ENCODE results near the gene CSNK1A1L.

The CSNK1A1L gene

DNA sequence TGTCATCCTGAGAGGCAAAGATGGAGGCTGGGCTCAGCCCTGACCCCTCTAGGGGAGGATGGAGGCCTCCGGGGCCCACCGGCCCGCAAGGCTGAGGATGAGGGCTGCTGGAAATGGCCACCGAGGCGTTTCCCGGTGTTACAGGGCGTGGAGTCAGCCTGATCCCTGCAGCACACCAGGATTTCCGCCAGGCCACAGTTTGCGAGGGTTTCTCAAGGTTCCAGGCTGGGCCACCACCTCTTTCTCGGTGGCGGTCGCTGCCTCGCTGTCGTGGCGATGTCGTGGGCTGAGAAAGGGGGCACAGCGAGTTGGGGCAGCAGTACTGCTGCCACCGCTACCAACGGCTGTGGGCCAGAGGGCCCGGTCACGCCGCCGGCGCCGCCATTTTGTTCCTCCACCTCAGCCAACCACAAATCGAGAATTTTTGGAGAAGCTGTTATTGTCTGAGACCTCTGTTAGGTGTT lies at the start of gene CSNK1A1L:
Gene CSNK1A1L (minus strand): TSS at position 414 of the 464 bp plus-strand sequence. CDS start 408 bp downstream, at position 6.
- no peak for DNase-seq

- DNase-seq: no peak
These were observed 43.9 kb upstream of the CSNK1A1L start for GRCh38 chr13:37149380-37149779.

DNA sequence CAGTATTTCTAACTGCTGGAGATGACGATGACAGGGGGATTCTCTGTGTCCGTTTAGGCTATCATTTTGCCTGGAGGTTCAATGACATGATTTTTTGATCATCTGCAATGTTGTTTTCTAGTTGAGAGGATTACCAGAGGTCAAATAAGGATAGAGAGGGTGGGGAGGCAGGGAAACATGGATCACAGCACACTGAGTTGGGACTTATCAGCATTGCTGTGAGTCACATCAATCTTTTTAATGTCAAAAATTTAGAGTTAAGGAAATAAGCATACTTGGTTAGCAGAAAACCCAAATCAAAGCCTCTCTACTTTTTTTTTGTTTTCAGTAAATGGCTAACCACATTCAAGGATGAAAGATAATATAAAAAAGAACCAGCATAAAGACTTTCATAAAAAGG lies 43.0 kb upstream of the CSNK1A1L start:
- no peak for DNase-seq

DNA sequence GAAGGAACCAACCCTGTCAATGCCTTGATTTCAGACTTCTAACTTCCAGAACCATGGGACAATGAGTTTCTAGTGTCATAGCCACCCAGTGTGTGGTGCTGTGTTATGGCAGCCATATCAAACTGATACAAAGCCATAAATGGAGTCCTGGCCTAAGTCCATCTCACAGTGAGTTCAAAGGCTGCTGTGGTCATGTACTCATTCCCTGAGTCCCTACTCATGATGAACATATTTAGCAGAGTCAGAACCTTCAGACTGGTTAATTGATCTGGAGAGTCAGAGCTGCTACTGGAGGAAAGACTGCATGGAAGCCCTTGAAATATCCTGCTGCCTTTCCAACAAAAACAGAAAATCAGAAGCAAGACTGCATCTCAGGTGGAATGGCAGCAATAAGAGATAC lies 39.2 kb upstream of the CSNK1A1L start:
- DNase-seq: no peak

DNA sequence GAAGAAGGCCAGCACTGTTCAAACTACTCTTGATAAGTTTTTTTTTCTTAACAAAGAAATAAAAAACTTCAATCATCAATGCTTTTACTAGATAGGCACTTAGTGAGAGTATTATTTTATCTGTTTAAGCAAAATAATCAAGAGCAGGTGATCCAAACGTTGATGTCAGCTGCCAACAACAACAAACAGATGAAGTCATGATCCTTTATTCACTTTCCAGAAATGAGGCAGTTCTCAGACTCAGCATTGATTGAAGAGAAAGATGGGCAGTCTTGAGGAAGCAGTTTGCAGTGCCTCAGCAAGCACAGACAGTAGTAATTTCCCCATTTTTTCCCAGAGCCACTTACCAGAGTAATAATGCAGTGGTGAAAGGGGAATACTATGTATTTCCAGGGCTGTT lies 38.4 kb upstream of the CSNK1A1L start:
- DNase-seq: no peak

GRCh38 chr13:37142877-37143276 lies 37.4 kb upstream of the CSNK1A1L start:
- DNase-seq: no peak

- no peak for DNase-seq
These were observed 35.5 kb upstream of the CSNK1A1L start for GRCh38 chr13:37141011-37141410.

DNA sequence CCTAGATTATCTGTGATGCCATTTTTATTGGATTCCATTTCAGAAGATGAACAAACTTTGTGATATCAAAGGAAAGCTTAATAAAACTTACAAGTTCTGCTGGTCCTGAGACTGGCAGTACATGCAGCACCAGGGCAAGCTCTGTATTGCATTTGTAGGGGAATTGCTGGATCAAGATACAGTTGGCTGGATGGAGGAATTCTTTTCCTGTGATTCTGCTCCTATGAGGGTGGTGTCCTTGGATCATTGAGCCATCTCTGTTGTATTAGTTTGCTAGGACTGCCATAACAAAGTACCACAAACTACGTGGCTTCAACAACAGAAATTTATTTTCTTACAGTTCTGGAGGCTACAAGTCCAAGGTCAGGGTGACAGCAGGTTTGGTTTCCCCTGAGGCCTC lies 33.9 kb upstream of the CSNK1A1L start:
- DNase-seq: no peak

DNA sequence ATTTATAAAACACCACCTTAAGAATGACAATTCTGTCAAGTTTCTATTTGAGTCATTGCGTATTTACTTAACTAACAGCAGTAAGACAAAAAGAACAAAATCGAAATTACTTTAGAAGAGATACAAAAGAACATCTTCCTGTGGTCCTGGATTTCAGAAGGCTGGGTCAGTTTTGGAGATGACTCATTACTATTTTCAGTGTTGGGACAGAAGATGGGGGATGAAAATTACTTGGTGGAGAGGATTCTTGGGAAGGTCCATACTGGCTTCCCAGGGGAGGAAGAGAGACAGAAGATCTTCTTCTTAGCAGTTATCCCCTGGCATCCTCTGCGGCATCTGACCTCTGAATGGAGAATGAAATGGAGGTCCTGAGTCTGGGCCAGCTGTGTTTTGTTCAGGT lies 33.5 kb upstream of the CSNK1A1L start:
- DNase-seq: no peak

GRCh38 chr13:37138169-37138568 lies 32.7 kb upstream of the CSNK1A1L start:
- DNase-seq: no peak

- DNase-seq: no peak
These were observed 31.2 kb upstream of the CSNK1A1L start for GRCh38 chr13:37136633-37137032.

DNA sequence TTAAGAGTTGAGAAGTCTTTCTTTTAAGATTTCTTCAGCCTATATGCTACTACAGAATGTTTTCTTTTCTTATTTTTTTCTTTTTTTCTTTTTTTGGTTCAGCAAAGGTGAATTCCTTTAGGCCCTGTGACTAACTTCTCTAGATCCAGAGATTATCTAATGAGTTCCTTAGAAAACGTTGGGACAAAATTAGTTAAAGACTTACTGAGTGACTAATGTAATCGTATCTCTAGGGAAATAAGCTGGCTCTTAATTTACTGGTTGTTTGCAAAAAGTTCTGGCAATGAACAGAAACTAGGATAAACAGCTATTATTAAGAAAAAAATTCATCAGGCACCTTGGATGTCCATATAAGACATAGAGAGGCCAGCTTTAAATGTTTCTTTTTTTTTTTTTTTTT lies 30.7 kb upstream of the CSNK1A1L start:
- DNase-seq: no peak

DNA sequence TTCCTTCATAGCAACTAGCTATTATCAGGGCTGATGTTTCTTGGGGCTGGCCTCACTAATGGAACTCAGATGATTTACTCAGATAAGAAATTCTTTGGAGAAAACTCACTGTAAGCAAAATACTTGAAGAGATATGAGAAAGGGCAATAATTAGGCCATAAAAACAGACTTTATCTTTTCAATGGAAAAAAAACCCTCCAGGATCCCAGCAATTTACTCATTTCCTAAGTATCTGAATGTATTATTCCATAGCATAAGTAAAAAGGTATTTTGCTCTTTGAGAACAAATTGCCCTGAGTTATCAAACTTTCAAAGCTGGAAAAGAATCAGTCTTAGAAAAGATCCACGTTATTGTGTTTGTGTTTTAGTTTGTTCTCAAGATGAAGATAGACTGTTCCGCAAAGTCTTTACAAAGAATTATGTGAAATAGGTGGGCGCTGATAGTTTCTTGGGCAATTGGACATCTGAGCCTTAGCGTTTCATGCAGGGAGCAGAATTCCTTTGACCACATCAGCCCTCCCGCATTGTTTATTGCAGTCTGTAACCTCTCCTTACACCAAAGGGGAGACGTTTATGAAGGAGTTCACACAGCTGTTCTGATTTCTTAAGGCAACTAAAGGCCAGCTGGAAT lies 29.1 kb upstream of the CSNK1A1L start:
- no peak for DNase-seq

DNA sequence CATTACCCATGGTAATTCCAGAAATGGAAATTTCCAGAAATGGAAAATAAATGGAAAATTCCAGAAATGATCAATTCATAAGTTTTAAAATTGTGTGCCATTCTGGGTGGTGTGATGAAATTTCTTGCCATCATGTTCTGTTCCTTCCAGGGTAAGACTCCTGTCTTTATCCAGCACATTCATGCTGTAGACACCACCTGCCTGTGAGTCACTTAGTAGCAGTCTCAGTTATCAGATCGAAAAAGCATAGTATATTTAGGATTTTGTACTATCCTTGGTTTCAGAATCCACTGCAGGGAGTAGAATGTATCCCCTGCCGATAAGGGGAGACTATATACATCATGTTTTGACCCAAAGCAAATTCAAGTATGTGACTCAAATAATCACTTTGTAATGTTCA lies 26.7 kb upstream of the CSNK1A1L start:
- no peak for DNase-seq

DNA sequence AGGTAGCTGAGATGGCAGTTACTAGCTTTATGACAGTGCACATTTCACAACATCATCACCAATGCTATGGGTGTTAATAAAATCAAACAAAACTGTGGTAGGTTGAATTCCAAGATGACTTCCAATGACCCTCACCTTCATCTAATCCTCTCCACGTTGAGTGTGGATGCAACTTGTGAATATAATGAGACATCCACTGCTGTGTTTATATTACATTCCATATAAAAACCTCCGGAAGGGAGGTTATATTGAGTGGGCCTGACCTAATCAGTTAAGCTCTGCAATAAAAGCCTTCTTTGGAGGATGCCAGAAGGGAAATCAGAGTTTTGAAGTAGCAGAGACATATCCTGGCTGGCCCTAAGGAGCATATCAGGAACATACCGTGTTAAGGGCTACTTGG lies 25.6 kb upstream of the CSNK1A1L start:
- DNase-seq: no peak

GRCh38 chr13:37129866-37130265 lies 24.4 kb upstream of the CSNK1A1L start:
- DNase-seq: no peak

DNA sequence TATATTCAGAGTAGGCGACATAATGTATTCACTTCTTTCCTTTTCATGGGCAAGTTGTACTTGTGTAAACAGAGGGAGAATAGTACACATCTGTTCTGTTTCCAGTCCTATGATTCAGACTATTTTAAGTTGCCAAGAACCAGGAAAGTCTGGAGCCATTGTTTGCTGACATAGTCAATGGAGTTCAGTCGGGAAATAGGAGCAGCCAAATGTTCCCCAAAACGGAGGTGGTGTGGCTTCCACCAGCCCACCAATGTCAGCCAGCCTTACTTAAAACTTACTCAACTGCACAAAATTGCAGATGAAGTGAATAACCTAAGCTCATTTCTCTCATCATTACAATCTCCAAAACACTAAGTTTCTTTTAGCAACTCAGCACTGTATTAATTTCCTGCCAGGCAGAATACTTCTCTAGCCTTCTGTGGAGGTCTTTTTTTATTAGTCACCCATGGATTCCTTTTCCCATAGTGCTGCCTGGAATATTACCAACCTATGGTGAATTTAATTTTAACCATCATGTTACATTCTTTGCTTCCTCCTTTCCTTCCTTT lies 22.3 kb upstream of the CSNK1A1L start:
- peak; percentile 56 for DNase-seq

- DNase-seq: no peak
These were observed 17.9 kb upstream of the CSNK1A1L start for GRCh38 chr13:37123337-37123736.

DNA sequence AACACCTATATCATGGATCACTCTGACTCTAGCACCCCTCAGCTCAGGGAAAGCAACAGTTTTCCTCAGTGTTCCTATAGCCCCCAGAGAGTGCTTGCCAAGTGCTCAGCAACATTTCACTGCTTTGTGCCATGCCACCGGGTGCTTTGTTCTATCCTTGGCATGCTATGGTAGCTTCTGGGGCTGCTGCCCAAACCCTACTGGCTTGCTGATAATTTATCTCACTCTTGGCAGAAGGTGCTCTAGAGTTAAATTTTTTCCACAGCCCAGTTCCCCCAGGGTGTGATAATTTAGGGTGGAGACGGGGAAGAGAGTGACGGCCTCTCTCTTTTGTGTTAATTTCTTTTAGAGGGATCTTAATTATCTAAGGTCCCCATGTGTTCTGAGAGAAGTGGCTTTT lies 12.6 kb upstream of the CSNK1A1L start:
- DNase-seq: no peak

DNA sequence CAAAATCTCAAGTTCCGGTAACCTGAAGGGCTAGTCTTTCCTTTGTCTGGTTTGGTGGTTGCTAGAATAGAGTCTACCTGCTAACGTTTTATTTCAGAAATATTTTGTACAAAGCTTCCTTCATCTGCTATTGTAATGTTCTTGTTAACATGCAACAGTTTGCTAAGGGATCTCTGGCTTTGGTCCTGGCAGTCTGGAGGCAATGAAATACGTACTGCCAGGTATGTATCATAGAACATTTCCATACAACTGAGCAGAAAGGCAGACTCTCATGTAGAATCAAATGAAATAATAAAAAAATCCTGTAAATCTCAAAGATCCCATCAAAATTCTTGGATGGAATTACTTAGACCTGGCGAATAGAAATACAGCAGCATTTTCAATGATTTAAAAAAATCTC lies 8.8 kb upstream of the CSNK1A1L start:
- no peak for DNase-seq

- DNase-seq: no peak
These were observed 8.1 kb upstream of the CSNK1A1L start for GRCh38 chr13:37113534-37113933.

GRCh38 chr13:37109051-37109678 lies 3.7 kb upstream of the CSNK1A1L start:
- no peak for DNase-seq

DNA sequence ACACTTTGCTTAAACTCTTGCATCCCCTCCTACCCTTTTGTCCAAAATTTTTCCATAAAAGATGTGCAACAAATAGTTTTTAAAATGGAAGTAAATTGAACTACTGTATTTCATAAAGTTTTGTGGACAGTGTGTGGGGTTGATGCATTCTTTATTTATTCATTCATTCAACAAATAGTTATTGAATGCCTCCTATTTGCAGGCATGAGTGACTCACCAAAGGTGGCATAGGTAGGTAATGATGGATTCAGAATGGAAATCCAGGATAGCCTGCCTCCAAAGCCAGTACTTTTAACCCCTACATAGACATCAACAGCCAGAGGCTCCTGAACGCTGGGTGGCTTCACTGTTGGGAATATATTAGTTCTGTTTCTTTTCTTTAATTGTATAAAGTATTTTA lies 2.4 kb upstream of the CSNK1A1L start:
- no peak for DNase-seq

- DNase-seq: no peak
These were observed 2.0 kb upstream of the CSNK1A1L start for GRCh38 chr13:37107456-37107855.

- DNase-seq: no peak
These were observed 1.2 kb upstream of the CSNK1A1L start for GRCh38 chr13:37106642-37107041.
